Right lobe of liver (tissue), 6 donors: Measurements from ENCODE around the gene GIMAP6. TPM values are rescaled to one million over a fixed set of nuclear protein-coding genes. Genes with fewer than 3 reads are reported as not detected.

Experiments
- ATAC-seq, 4 donors: fragments of 200-7000 bp; cut with Tn5 transposase; one replicate each; pipeline ENCODE4 v1.9.1; 2020; ENCODE audit warnings: mild to moderate bottlenecking in 4 of 4, moderate library complexity in 4 of 4
- DNase-seq, 3 donors: peaks; one replicate each; pipeline ENCODE4 v3.0.0-alpha.2; 2020
- H3K27ac ChIP-seq, 3 donors: fragments of 200-600 bp; one replicate each; pipeline ENCODE4 v1.8.0; 2022
- H3K27me3 ChIP-seq, 2 donors: fragments of 200-600 bp; one replicate each; pipeline ENCODE4 v1.8.0; 2022
- H3K36me3 ChIP-seq, 4 donors: fragments of 200-600 bp; sonication (generic) in 1 of 4; one replicate each; pipeline versions ENCODE4 v1.5.1 to v1.8.0; 2017 to 2022; ENCODE audit warnings: control low read depth in 1 of 4
- H3K4me1 ChIP-seq, 4 donors: fragments of 200-600 bp; sonication (generic) in 1 of 4; one replicate each; pipeline versions ENCODE4 v1.5.1 to v1.8.0; 2017 to 2022; ENCODE audit warnings: control low read depth in 1 of 4
- H3K4me3 ChIP-seq, 3 donors: fragments of 200-600 bp; one replicate each; pipeline ENCODE4 v1.8.0; 2022
- H3K9me3 ChIP-seq, 4 donors: fragments of 200-600 bp; sonication (generic) in 1 of 4; one replicate each; pipeline versions ENCODE4 v1.5.1 to v1.8.0; 2017 to 2022; ENCODE audit warnings: control low read depth in 1 of 4
- CTCF ChIP-seq, 4 donors: fragments of 200-600 bp in 3 of 4; fragments of 450-650 bp in 1 of 4; IDR thresholded peaks; one replicate each; pipeline versions ENCODE4 v1.5.1 to v1.8.0; 2016 to 2022; ENCODE audit warnings: antibody characterized with exemption in 4 of 4, mild to moderate bottlenecking in 2 of 4
- POLR2A ChIP-seq: fragments of 450-650 bp; IDR thresholded peaks from one replicate; pipeline ENCODE4 v1.6.1; 2017; ENCODE audit warnings: antibody characterized with exemption, mild to moderate bottlenecking
- WGBS: methylation state at CpG from one replicate; pipeline ENCODE4 v1.1.6; 2018; ENCODE audit warnings: low coverage, low lambda C conversion rate; ENCODE audit not compliant: insufficient coverage; ENCODE audit errors: missing lambda C conversion rate; 5-methylcytosine and 5-hydroxymethylcytosine counted together
- intact Hi-C, 2 donors: fragments of 100-400 bp; cut with DNase I; formaldehyde crosslinking; loops; one replicate each; pipeline versions ENCODE4 v1.11.2 to v1.14.1; 2022
- total RNA-seq, 6 experiments: library from RNA; depleted of rRNA in 2 of 6; stranded (reverse); fragments of >200 nt in 2 of 6; fragmentation: NEBNext Ultra II Directional in 3 of 6; extraction: Animal tissue kit (Norgen Biotek cat#: 25700) in 3 of 6; gene quantifications; one replicate each; pipeline versions ENCODE4 v1.1.0 to v1.2.4, GENCODE V29; 2016 to 2023
- donor health status: DM: no; HTN: yes; CAD: no.
- donor health status: DM: no; HTN: no; CAD: no.
- donor health status: DM: no; HTN: no; CAD: no.
- donor health status: DM: no; HTN: yes; CAD: no.
- donor health status: DM: no; HTN: yes; CAD: no.

GIMAP6 gene
- total RNA-seq, 6 experiments from 2014 or later, result 4.7 to 10.2 (median 8.4) TPM

DNA sequence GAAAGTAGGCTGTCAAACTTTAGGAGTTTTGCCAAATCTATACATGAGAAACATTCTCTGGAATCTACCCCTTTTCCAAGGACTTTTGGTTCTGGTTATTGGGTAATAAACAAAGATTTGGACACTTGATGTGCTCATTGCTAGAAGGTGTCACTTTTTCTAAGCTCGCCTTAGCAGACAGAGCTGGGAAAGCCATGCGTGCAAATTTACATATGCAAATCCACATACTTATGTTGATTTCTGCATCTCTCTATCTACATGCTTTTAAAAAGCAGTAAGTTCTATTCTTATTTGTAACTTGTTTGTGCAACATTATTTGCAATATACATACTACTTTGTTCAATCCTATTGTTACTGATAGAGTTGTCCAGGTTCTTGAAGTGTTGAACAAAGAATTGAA is 22.5 kb upstream of the GIMAP6 start:
- DNase-seq (no peak), ATAC-seq (no peak)
- 62% methylated on average over 2 of the region's 2 CpGs for WGBS
- H3K27me3 ChIP-seq, result no peaks in the 10 kb centered on the region
- no peaks in the 10 kb centered on the region for H3K36me3 ChIP-seq
- peaks cover 0 to 7% (median 0%) of the 10 kb centered on the region in 4 donors for H3K9me3 ChIP-seq
- no peak overlapping the region for H3K4me3 ChIP-seq
- H3K27ac ChIP-seq, result no peak overlapping the region
- TF ChIP-seq POLR2A, result no peak
- TF ChIP-seq CTCF (IDR thresholded peaks at IDR 0.05), result no peak
- H3K4me1 ChIP-seq, result no peaks in the 10 kb centered on the region
- intact Hi-C loops, result no loop called here

GRCh38 chr7:150649080-150649385 is 16.8 kb upstream of the GIMAP6 start:
- Histone ChIP-seq H3K9me3 (peaks cover 0 to 7% (median 0%) of the 10 kb centered on the region in 4 donors), H3K4me1 (no peaks in the 10 kb centered on the region), H3K36me3 (no peaks in the 10 kb centered on the region), H3K4me3 (no peak overlapping the region), H3K27ac (no peak overlapping the region), H3K27me3 (no peaks in the 10 kb centered on the region)
- DNase-seq (no peak), ATAC-seq (peak in 1 of 4 donors; percentile 25)
- WGBS, result 48% methylated on average over 3 of the region's 3 CpGs
- intact Hi-C loops, result no loop called here
- no peak for TF ChIP-seq CTCF (IDR thresholded peaks at IDR 0.05)
- TF ChIP-seq POLR2A, result no peak

DNA sequence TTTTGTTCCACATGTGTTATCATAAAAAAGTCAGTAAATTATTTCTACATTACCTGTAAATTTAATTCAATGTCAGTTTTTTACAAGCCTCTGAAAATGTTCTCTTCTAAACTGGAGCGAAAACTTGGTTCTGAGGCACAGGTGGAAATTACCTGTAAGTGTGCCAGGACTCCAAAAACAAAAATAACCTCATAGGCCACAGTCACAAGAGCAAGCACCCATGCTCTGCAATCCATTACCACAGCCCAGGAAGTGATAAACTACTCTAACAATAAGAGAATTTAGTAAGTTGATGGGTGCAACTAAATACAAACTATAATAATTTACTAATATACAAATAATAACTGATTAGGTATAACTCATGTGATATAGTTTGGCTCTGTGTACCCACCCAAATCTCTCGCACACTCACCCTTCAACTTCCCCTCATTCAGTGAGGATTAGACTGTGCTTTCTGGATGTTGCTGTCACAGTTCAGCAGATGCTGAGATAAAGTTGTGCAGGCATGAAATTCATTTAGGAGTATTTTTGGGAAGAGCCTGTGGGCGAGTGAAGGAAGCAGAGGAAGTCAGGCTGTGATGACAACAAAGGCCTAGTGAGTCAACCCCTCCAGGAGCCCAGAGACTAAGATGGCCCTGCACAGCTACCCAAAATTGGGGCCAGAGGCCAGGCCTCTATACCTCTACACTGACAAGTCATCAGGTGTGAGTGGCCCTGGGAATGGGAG is 16.3 kb upstream of the GIMAP6 start:
- no peak for ATAC-seq
- no peak overlapping the region for H3K4me3 ChIP-seq
- H3K27ac ChIP-seq, result no peak overlapping the region
- WGBS, result 62% methylated on average over 2 of the region's 3 CpGs
- H3K9me3 ChIP-seq, result peaks cover 0 to 7% (median 0%) of the 10 kb centered on the region in 4 donors
- intact Hi-C loops, result no loop called here
- TF ChIP-seq CTCF (IDR thresholded peaks at IDR 0.05) (no peak), POLR2A (no peak)
- H3K4me1 ChIP-seq, result no peaks in the 10 kb centered on the region
- no peak for DNase-seq
- no peaks in the 10 kb centered on the region for H3K27me3 ChIP-seq
- no peaks in the 10 kb centered on the region for H3K36me3 ChIP-seq

- H3K36me3 ChIP-seq, result no peaks in the 10 kb centered on the region
- ATAC-seq (no peak), DNase-seq (no peak)
- no peaks in the 10 kb centered on the region for H3K27me3 ChIP-seq
- H3K9me3 ChIP-seq, result no peaks in the 10 kb centered on the region
- TF ChIP-seq POLR2A (no peak), CTCF (IDR thresholded peaks at IDR 0.05) (no peak)
- no peak overlapping the region for H3K27ac ChIP-seq
- no peak overlapping the region for H3K4me3 ChIP-seq
- WGBS, result 83% methylated on average over 5 of the region's 6 CpGs
- intact Hi-C loops, result no loop called here
- no peaks in the 10 kb centered on the region for H3K4me1 ChIP-seq
Observed at GRCh38 chr7:150645259-150646020, 13.3 kb upstream of the GIMAP6 start.
